ENCODE measurements around the gene CHURC1. TPM values are rescaled to one million over a fixed set of nuclear protein-coding genes. Genes with fewer than 3 reads are reported as not detected.

CHURC1 gene
- total RNA-seq, 1 donor from 2014 or later, result 57.9 TPM

- peak in 1 of 2 donors; percentile 64 for DNase-seq (ENCODE audit: extremely low spot score in 2 of 2)
- Histone ChIP-seq H3K4me1 (peaks cover 18% of the 10 kb centered on the region), H3K9me3 (no peaks in the 10 kb centered on the region), H3K27ac (no peak overlapping the region), H3K4me3 (peak overlapping the region in 1 of 2 donors; percentile 19), H3K27me3 (no peaks in the 10 kb centered on the region), H3K36me3 (no peaks in the 10 kb centered on the region)
- intact Hi-C loops (cut with DNase I), result no loop called here
- TF ChIP-seq POLR2A (IDR thresholded peaks at IDR 0.05), result no peak
- TF ChIP-seq CTCF (IDR thresholded peaks at IDR 0.05), result no peak
- no peak for TF ChIP-seq POLR2AphosphoS5 (IDR thresholded peaks at IDR 0.05; ENCODE audit: insufficient read depth in 1 of 2, low read depth in 1 of 2)
Measured at GRCh38 chr14:64940336-64940910, 26.2 kb downstream of the CHURC1 start.

GRCh38 chr14:64942531-64943111 is 28.4 kb downstream of the CHURC1 start, which contains the start of gene GPX2:
GPX2 (minus strand) TSS chr14:64942745; CDS start chr14:64942726, 19 bp downstream.
- intact Hi-C loops (cut with DNase I), result no loop called here
- Histone ChIP-seq H3K27ac (no peak within 1 kb of the TSS), H3K36me3 (no peaks in the 10 kb centered on the region), H3K4me1 (peaks cover 12% of the 10 kb centered on the region), H3K4me3 (peak within 1 kb of the TSS; percentile 13 to 19), H3K9me3 (no peaks in the 10 kb centered on the region), H3K27me3 (no peaks in the 10 kb centered on the region)
- DNase-seq (ENCODE audit: extremely low spot score in 2 of 2), result peak in 1 of 2 donors; percentile 86
- no peak for TF ChIP-seq POLR2AphosphoS5 (IDR thresholded peaks at IDR 0.05; ENCODE audit: insufficient read depth in 1 of 2, low read depth in 1 of 2)
- no peak for TF ChIP-seq CTCF (IDR thresholded peaks at IDR 0.05)
- TF ChIP-seq POLR2A (IDR thresholded peaks at IDR 0.05), result no peak

DNA sequence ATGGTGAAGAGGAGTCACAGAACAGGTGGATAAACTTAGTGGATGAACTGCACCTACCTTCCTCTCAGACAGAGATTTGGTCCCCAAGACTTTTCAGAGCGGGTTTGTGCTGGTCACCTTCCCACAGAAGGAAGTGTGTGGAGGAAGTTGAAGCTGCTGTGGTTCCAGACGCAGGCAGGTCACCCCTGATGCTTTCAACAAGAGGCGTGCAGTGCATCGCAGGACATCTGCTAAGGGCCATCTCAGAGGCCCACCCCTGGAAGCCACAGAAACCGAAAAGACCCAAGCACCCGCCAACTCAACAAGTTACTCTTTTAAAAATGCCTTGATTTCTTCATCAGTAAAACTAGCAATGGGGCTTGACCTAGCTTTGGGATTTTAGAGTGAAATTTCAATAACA is 29.3 kb downstream of the CHURC1 start:
- Histone ChIP-seq H3K27me3 (no peaks in the 10 kb centered on the region), H3K9me3 (no peaks in the 10 kb centered on the region), H3K4me1 (peaks cover 12% of the 10 kb centered on the region), H3K27ac (no peak overlapping the region), H3K36me3 (no peaks in the 10 kb centered on the region), H3K4me3 (no peak overlapping the region)
- no peak for TF ChIP-seq POLR2AphosphoS5 (IDR thresholded peaks at IDR 0.05; ENCODE audit: insufficient read depth in 1 of 2, low read depth in 1 of 2)
- no peak for TF ChIP-seq POLR2A (IDR thresholded peaks at IDR 0.05)
- no peak for TF ChIP-seq CTCF (IDR thresholded peaks at IDR 0.05)
- intact Hi-C loops (cut with DNase I), result no loop called here
- peak in 1 of 2 donors; percentile 83 for DNase-seq (ENCODE audit: extremely low spot score in 2 of 2)

DNA sequence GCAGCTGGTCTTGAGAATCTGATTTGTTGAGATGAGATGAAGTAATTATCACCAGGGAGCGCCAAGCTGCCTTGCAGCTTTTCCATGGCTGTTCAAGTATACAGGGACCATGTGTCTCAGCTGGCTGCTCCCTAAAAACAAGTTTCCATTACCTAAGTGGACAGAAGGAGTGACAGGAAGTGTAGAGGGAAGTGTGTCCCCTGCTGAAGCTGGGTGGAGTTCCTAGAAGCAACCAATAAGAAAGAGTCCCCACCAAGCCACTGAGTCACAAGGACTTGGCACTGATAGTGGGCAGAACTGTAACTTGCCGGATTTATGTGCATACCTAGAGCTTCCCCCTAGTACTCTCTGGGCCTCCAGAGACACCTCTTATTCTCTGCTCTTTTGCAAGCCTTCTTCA is 29.8 kb downstream of the CHURC1 start:
- peak in 1 of 2 donors; percentile 77 for DNase-seq (ENCODE audit: extremely low spot score in 2 of 2)
- TF ChIP-seq CTCF (IDR thresholded peaks at IDR 0.05) (no peak), POLR2A (IDR thresholded peaks at IDR 0.05) (no peak), POLR2AphosphoS5 (IDR thresholded peaks at IDR 0.05; ENCODE audit: insufficient read depth in 1 of 2, low read depth in 1 of 2) (no peak)
- H3K36me3 ChIP-seq, result peaks cover 0 to 2% of the 10 kb centered on the region in 2 donors
- no peak overlapping the region for H3K4me3 ChIP-seq
- H3K27ac ChIP-seq, result no peak overlapping the region
- no peaks in the 10 kb centered on the region for H3K27me3 ChIP-seq
- H3K4me1 ChIP-seq, result peaks cover 12% of the 10 kb centered on the region
- H3K9me3 ChIP-seq, result no peaks in the 10 kb centered on the region
- intact Hi-C loops (cut with DNase I), result no loop called here

GRCh38 chr14:64944861-64945260 is 30.6 kb downstream of the CHURC1 start:
- peak in 1 of 2 donors; percentile 40 for DNase-seq (ENCODE audit: extremely low spot score in 2 of 2)
- Histone ChIP-seq H3K36me3 (peaks cover 0 to 3% of the 10 kb centered on the region in 2 donors), H3K4me3 (no peak overlapping the region), H3K27me3 (no peaks in the 10 kb centered on the region), H3K27ac (no peak overlapping the region), H3K4me1 (peaks cover 12% of the 10 kb centered on the region), H3K9me3 (no peaks in the 10 kb centered on the region)
- TF ChIP-seq POLR2A (IDR thresholded peaks at IDR 0.05) (no peak), POLR2AphosphoS5 (IDR thresholded peaks at IDR 0.05; ENCODE audit: insufficient read depth in 1 of 2, low read depth in 1 of 2) (no peak), CTCF (IDR thresholded peaks at IDR 0.05) (no peak)
- intact Hi-C loops (cut with DNase I), result no loop called here

Measured in vagina (tissue), 2 donors.